Measurements from ENCODE around the gene RGS3.

- TF ChIP-seq CTCF (IDR thresholded peaks at IDR 0.05; ENCODE audit: low read length) (no peak), EZH2phosphoT487 (IDR thresholded peaks at IDR 0.05; ENCODE audit: low read length) (no peak)
Measured at GRCh38 chr9:113566016-113566711, 102.6 kb downstream of the RGS3 start.

Measured in MM.1S (cell line).